SU-DHL-6 (cell line): ENCODE data around the gene TOMM22.

ENCODE experiments used
- CTCF ChIP-seq: fragments of 200-600 bp; sonication (generic); IDR thresholded peaks from one replicate; pipeline ENCODE4 v1.5.1; 2017; ENCODE audit warnings: antibody characterized with exemption, mild to moderate bottlenecking, low read length, moderate library complexity; ENCODE audit not compliant: insufficient read depth, poor library complexity, severe bottlenecking
- EZH2phosphoT487 ChIP-seq: fragments of 200-600 bp; sonication (generic), shearing (Covaris generic); conservative IDR thresholded peaks from 2 replicates; pipeline ENCODE4 v1.6.1; 2018; ENCODE audit warnings: mild to moderate bottlenecking, antibody characterized with exemption, low read length, moderate library complexity, mixed read lengths

- TF ChIP-seq CTCF (no peak), EZH2phosphoT487 (no peak)
Measured at GRCh38 chr22:38724176-38724575, 42.4 kb downstream of the TOMM22 start.
